Uterus (tissue), 2 donors: ENCODE measurements around the gene MFAP3.

Experiments used
- CTCF ChIP-seq, 4 experiments: fragments of 200-600 bp in 2 of 4; fragments of 450-650 bp in 2 of 4; sonication (generic) in 2 of 4; IDR thresholded peaks; one replicate each; pipeline ENCODE4 v1.5.1; 2016 to 2019; ENCODE audit warnings: antibody characterized with exemption in 4 of 4, mild to moderate bottlenecking in 2 of 4, moderate library complexity in 1 of 4
- POLR2A ChIP-seq, 2 donors: fragments of 450-650 bp; IDR thresholded peaks; one replicate each; pipeline ENCODE4 v1.6.1; 2016; ENCODE audit warnings: antibody characterized with exemption in 2 of 2, mild to moderate bottlenecking in 1 of 2, moderate library complexity in 1 of 2

- TF ChIP-seq CTCF (IDR thresholded peaks at IDR 0.05) (no peak), POLR2A (IDR thresholded peaks at IDR 0.05) (no peak)
Observed at GRCh38 chr5:154086641-154087040, 47.9 kb downstream of the MFAP3 start.
